G401.6 (cell line): Measurements from ENCODE around the gene MIF.
"Not testable (repeated sequence)": the region's sequence is repeated elsewhere in the genome, so short reads cannot be mapped to it uniquely, and the experiment has no call there.

ENCODE experiments used
- FAIRE-seq: peaks from 2 replicates; lab custom pipeline; 2012; peaks lifted over from hg19 to GRCh38; lab: Jason Lieb, UNC

The MIF gene

DNA sequence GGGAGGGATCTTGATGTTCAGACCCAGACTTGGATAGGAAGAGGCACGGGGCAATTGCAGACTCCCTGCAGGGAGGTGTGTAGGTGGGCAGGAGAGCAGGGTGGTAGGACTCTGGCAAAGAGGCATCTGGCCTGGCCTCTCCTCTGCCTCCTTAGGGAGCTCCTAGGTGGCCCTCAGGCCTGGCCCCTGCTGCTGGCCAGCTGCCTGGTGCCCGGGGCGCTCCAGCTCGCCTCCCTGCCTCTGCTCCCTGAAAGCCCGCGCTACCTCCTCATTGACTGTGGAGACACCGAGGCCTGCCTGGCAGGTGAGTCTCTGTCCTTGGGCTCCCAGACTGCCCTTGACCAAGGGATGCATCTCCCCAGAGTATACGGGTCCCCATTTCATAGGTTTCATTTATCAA lies 16.6 kb upstream of the MIF start:
- no peak for FAIRE-seq

DNA sequence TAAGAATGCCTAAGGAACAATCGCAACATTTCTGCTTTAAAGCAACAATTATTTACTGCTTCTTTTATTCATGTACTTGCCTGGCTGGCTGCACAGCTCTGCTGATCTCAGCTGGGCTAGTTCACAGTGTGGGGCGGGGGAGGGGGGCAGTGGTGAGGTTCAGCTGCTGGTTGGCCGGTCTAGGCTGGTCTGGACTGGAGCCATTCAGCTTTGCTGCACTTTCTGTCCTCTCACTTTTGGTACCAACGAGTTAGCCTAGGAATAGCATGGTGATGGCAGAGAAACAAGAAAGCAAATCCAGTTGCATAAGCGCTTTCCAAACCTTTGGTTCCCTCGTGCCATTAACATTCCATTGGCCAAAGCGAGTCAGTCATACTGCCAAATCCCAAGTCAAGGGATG lies 16.0 kb upstream of the MIF start:
- no peak for FAIRE-seq

DNA sequence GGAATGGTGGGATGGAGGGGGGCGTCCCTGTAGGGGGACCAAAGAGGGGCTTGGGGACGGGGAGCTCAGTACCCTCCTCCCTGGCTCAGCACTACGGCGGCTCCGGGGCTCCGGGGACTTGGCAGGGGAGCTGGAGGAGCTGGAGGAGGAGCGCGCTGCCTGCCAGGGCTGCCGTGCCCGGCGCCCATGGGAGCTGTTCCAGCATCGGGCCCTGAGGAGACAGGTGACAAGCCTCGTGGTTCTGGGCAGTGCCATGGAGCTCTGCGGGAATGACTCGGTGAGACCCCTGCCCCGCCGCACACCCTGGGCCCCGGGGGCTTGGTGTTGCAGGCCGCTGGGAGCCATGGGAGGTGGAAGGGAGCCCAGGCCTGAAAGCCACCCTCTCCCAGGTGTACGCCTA lies 11.8 kb upstream of the MIF start:
- FAIRE-seq, result no peak

DNA sequence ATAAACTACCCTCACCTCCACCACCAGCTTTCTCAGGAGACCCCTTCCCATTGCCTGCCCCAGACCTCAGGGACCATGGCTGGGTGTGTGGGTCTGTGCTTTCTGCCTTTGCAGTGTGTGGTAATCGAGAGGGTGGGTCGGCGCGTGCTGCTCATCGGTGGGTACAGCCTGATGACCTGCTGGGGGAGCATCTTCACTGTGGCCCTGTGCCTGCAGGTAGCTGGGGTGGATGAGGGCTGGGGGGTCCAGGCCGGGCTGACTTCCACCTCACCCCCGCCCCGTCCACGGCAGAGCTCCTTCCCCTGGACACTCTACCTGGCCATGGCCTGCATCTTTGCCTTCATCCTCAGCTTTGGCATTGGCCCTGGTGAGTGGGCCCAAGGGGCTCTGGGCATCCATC lies 10.5 kb upstream of the MIF start:
- no peak for FAIRE-seq

DNA sequence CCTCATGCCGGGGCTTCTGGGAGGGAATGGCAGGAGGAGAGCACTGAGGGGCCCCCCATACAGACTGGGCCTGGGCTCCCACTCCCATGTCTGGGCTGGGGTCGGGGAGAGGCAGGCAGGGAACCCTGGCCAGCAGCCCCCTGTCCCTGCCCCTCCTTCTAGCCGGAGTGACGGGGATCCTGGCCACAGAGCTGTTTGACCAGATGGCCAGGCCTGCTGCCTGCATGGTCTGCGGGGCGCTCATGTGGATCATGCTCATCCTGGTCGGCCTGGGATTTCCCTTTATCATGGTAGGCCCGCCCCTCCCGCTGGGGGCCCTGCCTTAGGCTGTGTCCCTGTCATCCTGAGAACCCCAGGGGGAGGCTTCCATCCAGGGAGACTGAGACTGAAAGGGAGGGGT lies 10.0 kb upstream of the MIF start:
- FAIRE-seq, result no peak

DNA sequence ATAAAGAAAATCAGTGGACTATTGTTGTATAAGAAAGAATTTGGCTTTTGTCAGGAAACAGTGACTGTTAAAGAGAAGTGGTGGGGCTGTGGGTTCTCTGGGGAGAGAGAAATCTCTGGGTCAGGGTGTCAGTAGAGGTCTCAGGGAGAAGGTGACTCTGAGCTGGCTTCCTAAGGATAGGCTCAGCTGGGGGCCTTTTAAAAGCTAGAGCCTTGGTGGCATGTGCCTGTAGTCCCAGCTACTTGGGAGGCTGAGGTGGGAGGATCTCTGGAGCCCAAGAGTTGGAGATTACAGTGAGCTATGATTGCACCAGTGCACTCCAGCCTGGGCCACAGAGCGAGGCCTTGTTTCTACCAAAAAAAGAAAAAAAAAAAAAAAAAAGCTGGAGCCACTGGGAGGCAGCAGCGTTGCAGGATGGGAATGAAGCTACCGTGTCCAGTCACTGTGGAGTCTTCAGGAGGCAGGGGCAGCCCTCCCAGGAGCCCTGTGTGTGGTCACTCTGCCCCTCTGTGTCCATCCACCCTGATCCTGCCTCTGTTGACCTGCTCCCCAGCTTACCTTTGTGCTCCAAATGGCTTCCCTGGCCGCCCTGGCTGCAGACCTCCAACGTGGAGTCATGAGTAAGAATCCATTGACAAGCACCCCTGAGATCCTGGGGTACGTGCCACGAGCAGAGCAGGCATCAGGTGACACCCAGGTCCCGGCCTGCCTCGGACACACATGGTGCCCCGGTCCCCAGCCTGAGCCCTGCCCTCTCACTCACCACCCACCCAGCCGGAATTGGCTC lies 5.4 kb upstream of the MIF start:
- FAIRE-seq, result no peak

DNA sequence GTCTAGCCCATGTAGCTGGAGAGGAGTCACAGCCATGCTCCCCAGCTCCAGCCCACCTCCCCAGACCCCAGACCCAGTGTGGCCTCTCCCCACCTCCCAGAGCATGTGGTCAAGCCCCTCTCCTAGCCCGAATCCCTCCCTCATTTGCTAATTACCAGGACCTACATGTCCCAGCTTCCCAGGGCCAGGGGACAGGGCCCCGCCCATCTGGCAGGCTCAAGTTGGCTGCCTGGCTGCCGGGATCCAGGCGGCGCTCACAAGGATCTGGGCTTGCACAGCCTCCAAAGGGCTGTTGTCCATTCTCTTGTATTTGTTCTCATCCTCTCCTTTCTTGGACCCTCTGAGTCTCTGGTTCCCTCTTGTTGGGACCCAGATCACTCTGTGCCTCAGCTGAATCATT lies 4.6 kb upstream of the MIF start:
- no peak for FAIRE-seq

DNA sequence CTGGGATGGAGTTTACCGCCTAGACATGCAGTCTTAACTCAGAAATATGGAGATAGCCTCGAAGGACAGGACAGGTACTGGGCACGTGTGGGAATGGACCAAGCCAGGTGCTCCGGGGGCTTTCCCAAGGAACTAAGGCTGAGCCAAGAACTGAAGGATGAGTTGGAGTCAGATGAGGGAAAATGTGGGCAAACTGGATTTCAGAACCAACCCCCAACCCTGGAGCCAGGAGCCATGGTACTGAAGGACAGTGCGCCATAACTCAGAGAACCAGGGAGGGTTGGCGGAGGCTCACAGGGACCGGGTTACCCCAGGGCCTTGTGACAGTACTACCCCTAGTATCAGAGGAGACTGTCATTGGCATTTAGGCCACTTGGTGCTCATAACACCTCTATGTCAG lies 2.5 kb upstream of the MIF start:
- FAIRE-seq, result no peak

DNA sequence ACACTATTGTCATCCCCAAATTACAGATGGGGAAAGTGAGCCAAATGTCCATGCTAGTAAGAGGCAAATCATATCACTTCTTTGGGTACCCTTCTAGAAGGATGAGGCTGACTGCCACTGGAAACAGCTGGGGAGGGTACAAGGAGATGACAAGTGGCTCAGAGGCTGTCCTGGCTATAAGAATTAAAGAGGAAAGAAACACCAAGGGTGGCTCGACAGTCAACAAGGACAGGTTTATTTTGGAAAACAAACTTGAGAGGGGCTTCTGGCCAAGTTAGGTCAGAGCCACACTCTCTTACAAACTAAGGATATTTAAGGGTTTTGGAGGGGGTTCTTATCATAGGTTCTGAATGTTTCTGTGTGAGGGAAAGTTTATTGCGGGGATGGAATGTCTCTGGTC lies 2.1 kb upstream of the MIF start:
- FAIRE-seq, result no peak

DNA sequence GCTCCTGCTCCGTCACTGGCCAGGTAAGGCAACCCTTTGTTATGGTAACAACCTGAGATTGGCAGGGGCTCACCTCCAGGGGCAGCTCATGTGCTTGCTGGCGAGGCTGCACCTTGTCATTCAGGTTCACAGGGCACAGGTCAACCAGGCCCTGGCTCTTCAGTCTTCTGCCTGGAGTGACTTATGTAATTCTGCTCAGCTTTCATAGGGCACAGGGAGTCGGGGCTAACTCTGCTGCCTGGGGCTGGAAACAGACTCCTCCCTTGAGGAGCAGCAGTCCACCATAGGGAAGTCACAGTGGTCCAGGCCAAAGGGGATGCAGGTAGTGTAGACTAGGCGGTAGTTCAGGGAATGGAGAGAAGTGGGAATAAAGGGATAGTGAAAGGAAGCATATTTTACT lies 1.5 kb upstream of the MIF start:
- no peak for FAIRE-seq

DNA sequence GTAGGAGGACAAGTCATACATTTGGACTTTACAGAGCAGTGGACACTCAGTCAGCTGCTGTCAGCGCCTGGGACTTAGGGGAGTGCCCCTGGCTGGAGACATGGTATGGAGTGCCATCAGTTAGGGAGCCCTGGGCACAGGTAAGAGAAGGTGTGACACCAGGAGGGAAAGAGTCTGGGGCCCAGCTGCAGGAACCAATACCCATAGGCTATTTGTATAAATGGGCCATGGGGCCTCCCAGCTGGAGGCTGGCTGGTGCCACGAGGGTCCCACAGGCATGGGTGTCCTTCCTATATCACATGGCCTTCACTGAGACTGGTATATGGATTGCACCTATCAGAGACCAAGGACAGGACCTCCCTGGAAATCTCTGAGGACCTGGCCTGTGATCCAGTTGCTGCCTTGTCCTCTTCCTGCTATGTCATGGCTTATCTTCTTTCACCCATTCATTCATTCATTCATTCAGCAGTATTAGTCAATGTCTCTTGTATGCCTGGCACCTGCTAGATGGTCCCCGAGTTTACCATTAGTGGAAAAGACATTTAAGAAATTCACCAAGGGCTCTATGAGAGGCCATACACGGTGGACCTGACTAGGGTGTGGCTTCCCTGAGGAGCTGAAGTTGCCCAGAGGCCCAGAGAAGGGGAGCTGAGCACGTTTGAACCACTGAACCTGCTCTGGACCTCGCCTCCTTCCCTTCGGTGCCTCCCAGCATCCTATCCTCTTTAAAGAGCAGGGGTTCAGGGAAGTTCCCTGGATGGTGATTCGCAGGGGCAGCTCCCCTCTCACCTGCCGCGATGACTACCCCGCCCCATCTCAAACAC lies 850 bp upstream of the MIF start:
- FAIRE-seq, result no peak

DNA sequence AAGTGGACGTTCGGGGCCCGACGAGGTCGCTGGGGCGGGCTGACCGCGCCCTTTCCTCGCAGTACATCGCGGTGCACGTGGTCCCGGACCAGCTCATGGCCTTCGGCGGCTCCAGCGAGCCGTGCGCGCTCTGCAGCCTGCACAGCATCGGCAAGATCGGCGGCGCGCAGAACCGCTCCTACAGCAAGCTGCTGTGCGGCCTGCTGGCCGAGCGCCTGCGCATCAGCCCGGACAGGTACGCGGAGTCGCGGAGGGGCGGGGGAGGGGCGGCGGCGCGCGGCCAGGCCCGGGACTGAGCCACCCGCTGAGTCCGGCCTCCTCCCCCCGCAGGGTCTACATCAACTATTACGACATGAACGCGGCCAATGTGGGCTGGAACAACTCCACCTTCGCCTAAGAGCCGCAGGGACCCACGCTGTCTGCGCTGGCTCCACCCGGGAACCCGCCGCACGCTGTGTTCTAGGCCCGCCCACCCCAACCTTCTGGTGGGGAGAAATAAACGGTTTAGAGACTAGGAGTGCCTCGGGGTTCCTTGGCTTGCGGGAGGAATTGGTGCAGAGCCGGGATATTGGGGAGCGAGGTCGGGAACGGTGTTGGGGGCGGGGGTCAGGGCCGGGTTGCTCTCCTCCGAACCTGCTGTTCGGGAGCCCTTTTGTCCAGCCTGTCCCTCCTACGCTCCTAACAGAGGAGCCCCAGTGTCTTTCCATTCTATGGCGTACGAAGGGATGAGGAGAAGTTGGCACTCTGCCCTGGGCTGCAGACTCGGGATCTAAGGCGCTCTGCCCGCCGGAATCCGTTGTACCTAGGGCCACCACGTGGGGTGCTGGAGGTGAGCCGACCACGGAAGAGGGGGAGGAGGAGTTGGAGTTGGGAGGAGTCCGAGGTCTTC lies 771 bp downstream of the MIF start:
- no peak for FAIRE-seq

DNA sequence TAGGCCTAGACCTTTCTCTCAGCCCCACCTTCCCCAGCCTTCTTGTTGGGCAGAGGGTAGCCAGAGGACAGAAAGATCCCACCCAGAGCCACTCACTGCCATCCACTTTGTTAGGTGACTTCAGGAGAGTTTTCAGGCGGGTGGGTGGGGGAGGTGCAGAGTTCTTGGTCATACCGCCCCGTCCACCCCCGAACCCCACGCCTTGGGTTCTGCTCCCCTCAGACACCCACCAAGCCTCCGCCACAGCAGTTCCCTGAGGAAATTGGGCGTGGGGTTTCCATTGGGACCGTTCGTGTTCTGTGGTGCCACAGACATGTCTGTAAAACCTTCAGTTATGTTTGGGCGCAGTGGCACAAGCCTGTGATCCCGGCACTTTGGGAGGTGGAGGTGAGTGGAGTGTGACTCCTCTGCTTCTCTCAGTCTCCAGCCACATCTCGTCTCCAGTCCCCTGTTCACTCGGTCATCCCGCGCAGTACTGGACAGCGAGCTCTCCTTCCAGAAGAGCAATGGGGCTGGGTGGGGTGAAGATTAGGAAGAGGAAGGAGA lies 1.5 kb downstream of the MIF start:
- FAIRE-seq, result no peak

DNA sequence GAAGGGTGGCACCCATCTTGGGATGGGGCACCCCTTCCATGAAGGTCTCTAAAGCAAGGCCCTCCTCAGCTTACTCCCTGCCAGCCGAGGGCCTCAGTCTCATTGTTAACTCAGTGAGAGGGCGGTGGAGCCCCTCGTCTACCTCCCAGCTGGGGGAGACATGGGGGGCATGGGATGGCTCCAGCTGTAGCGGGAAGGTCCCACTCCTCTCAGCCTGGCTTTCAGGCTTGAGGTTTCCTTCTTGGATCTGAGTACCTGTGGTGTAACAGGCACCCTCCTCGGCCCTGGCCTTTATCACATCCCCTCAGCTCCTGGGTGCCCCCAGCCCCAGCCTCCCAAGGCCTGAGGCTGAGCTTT lies 2.0 kb downstream of the MIF start:
- no peak for FAIRE-seq

DNA sequence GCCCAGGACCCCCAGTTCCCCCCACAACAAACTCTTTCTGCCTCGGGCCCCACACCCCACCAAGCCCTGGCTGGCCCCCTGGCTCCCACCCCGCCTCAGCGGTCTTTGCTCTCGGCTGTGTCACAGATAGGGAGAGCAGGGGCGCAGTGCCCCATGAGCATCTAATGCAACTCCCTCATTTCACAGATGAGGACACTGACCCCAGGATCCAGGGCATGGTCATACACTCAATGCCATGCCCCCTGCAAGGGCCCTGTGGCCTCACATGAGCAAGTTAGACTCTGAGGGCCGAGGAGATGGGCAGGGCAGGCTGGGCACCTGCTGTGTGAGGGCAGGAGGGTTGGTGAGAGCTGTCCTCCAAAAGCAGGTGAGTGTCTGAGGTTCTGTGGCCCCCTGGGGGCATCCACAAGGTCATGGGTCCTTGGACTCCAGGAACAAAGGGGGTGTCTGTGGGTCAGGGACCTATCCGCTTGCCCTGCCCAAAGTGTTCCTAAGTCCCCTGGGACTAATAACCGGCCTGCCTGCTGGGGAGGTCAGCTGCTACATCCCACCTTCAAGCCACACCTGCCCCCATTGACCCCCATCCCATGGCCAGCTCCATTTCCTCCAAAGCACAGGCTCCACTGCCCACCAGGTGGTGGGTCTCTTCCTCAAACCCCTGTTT lies 2.5 kb downstream of the MIF start:
- FAIRE-seq, result no peak

DNA sequence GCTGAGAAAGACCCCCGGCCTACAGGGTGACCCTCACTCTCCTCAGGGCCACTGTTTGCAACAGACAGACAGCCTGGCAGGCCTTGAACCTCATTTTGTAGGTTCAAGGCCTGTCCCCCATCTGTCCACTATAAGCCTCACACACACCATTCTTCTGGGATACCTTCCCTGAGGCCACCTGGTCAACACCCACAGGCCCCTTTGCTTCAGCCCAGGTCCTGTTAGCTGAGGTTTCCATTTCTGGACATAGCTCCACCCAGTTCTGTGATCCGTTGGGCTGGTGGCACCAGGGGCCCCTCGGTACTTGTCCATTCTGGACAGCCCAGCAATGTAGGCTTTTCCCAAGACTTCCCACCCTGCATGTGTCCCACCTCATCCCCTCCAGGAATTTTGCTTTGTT lies 3.1 kb downstream of the MIF start:
- FAIRE-seq, result no peak

DNA sequence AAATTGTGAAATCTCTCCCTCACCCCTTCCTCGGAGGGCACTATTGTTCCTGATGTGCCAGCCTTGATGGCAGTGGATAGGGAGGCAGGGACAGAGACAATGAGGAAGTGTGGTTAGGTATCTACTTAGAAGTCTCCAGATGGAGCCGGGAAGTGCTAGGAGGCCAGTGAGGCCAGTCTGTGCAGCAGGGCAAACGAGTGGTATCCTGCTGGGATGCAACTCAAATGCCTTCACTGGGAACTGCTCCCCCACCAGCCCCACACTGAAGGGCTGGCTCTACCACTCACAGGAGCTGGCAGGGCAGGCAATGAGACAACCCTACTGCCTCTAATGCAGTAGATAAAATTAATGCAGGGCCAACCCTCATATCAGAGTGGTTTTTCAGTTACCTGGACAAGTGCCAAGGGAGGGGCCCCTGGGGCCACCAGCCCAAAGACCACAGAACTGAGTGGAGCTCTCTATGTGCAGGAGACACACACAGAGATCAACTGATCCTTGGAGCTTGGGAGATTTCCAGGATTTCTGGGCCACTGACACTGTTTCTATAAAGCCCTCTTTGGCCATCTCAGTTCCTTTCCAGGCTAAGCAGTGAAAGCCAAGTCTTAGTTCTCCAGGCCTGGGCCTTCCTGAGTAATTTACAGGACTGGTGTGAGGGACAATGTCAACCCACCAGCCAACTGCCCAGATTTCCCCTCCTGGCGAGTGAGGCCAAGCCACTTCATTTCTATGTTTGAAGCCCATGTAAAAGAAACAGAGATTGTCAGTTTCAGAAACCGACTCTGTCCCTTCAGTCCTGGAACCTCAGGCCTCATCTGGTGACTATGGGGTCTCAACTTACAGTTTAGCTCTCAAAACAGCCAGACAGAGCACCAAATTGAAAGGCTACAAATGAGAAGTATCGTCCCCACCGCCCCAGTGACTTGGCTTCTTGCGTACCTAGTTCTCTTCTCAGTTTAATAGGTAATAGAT lies 4.1 kb downstream of the MIF start:
- no peak for FAIRE-seq

DNA sequence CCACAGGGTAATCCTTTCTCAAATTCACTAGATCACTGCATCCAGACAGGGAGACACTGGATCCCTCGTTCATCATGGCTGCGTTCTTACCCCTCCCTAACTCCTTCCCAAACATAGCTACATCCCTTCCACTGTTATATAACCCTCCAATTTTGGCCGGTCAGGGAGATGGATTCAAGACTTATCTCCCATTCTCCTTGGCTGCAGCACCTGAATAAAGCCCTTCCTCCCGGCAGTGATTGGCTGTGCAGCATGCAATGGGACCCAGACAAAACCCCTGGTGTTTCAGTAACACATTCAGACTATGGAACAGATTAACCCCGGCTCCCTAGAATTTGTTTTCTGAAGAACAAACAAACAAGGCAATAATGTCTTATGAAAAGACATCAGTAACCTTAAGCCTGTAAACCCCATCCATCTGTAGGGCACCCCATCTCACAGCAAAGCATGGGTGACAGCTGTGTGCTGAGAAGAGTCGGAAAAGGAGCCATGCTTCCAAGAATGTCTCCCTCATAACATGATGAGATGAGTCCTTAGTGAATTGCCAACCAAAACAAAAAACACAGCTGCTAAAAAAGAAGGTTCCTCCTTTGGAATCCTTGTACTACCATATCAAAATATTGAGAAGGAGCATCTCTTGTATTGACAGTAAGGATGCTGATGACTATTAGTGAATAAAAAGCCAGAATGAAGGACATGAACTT lies 5.0 kb downstream of the MIF start:
- no peak for FAIRE-seq

DNA sequence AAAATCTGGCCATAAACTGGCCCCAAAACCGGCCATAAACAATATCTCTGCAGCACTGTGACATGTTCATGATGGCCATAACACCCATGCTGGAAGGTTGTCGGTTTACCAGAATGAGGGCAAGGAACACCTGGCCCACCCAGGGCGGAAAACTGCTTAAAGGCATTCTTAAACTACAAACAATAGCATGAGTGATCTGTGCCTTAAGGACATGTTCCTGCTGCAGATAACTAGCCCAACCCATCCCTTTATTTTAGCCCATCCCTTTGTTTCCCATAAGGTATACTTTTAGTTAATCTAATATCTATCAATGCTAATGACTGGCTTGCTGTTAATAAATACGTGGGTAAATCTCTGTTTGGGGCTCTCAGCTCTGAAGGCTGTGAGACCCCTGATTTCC lies 6.0 kb downstream of the MIF start:
- not testable (repeated sequence) for FAIRE-seq

DNA sequence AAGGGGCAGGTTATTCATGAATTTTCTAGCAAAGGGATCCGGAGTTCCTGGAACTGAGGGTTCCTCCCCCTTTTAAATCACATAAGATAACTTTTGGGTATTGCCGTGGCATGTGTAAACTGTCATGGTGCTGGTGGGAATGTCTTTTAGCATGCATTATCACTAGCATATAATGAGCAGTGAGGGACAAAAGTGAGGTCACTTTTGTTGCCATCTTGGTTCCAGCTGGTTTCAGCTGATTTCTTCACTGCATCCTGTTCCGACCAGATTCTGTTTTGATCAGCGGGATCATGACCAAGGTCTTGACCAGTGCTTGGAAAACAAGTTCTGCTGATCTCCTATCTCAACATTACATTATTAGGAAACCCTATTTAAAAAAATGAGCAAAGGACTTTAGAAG lies 7.4 kb downstream of the MIF start:
- FAIRE-seq, result no peak
